ENCODE measurements around the gene CPA3. TPM values are rescaled to one million over a fixed set of nuclear protein-coding genes. Genes with fewer than 3 reads are reported as not detected.

Gene CPA3
- total and polyA plus RNA-seq, 2 donors from 2014 or later = 47.9 TPM; not detected in 1

DNA sequence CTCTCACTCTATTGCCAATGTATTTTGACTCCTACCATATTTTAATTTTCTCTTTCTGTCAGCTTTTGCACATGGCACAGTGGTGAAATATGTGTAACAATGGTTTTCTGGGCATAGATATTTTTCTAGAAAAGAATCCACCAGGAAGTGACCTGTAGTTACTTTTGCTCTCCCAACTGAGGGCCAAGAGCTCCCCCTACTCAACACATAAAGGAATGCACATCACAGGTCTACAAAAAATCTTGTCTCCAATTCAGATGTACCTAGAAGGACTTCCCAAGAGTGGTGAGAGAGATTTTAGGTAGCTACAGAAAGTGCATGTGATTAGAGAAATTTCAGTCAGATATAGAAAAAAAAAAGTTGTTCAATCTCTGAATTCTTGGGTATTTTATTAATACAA is 15.6 kb downstream of the CPA3 start:
- Histone ChIP-seq H3K36me3 (ENCODE audit: control insufficient read depth in 2 of 3, insufficient read depth in 3 of 3, low read length in 3 of 3) (no peaks in the 10 kb centered on the region), H3K9ac (ENCODE audit: low read length in 3 of 3) (no peak overlapping the region), H3K4me3 (ENCODE audit: low read length in 3 of 3) (no peak overlapping the region), H3K4me1 (ENCODE audit: control insufficient read depth in 2 of 3, insufficient read depth in 2 of 3, low read depth in 1 of 3, low read length in 3 of 3) (no peaks in the 10 kb centered on the region), H3K27me3 (ENCODE audit: control insufficient read depth, insufficient read depth, low read length) (no peaks in the 10 kb centered on the region), H3K27ac (ENCODE audit: low read depth in 2 of 2, low read length in 2 of 2) (no peak overlapping the region), H3K9me3 (ENCODE audit: control insufficient read depth in 2 of 3, insufficient read depth in 1 of 3, low read length in 3 of 3) (no peaks in the 10 kb centered on the region)
- FAIRE-seq (no peak), DNase-seq (no peak)
- intact Hi-C loops (cut with DNase I) = no loop called here
- TF ChIP-seq, protein P1, sequence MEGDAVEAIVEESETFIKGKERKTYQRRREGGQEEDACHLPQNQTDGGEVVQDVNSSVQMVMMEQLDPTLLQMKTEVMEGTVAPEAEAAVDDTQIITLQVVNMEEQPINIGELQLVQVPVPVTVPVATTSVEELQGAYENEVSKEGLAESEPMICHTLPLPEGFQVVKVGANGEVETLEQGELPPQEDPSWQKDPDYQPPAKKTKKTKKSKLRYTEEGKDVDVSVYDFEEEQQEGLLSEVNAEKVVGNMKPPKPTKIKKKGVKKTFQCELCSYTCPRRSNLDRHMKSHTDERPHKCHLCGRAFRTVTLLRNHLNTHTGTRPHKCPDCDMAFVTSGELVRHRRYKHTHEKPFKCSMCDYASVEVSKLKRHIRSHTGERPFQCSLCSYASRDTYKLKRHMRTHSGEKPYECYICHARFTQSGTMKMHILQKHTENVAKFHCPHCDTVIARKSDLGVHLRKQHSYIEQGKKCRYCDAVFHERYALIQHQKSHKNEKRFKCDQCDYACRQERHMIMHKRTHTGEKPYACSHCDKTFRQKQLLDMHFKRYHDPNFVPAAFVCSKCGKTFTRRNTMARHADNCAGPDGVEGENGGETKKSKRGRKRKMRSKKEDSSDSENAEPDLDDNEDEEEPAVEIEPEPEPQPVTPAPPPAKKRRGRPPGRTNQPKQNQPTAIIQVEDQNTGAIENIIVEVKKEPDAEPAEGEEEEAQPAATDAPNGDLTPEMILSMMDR (IDR thresholded peaks at IDR 0.05; ENCODE audit: borderline replicate concordance, extremely low read depth, insufficient read depth) = no peak

DNA sequence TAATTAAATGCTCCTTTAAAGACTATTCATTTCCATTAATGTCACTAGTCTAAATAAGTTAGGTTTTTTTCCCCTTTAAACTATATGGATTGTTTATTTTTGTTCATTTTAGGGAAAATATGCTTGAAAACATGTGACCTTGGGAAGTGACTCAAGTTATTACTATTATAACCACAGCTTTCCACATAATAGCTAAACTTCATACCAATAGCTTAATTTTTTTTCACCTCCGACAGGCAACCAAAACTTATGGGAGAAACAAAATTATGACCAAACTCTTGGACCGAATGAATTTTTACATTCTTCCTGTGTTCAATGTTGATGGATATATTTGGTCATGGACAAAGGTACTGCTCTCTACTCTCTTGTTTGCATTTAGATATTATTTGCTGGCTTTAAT is 16.2 kb downstream of the CPA3 start:
- FAIRE-seq = no peak
- Histone ChIP-seq H3K36me3 (ENCODE audit: control insufficient read depth in 2 of 3, insufficient read depth in 3 of 3, low read length in 3 of 3) (no peaks in the 10 kb centered on the region), H3K4me1 (ENCODE audit: control insufficient read depth in 2 of 3, insufficient read depth in 2 of 3, low read depth in 1 of 3, low read length in 3 of 3) (no peaks in the 10 kb centered on the region), H3K9ac (ENCODE audit: low read length in 3 of 3) (no peak overlapping the region), H3K4me3 (ENCODE audit: low read length in 3 of 3) (no peak overlapping the region), H3K27ac (ENCODE audit: low read depth in 2 of 2, low read length in 2 of 2) (no peak overlapping the region), H3K27me3 (ENCODE audit: control insufficient read depth, insufficient read depth, low read length) (no peaks in the 10 kb centered on the region), H3K9me3 (ENCODE audit: control insufficient read depth in 2 of 3, insufficient read depth in 1 of 3, low read length in 3 of 3) (no peaks in the 10 kb centered on the region)
- no peak for DNase-seq
- TF ChIP-seq, protein P1 (IDR thresholded peaks at IDR 0.05; ENCODE audit: borderline replicate concordance, extremely low read depth, insufficient read depth) = no peak
- intact Hi-C loops (cut with DNase I) = no loop called here

DNA sequence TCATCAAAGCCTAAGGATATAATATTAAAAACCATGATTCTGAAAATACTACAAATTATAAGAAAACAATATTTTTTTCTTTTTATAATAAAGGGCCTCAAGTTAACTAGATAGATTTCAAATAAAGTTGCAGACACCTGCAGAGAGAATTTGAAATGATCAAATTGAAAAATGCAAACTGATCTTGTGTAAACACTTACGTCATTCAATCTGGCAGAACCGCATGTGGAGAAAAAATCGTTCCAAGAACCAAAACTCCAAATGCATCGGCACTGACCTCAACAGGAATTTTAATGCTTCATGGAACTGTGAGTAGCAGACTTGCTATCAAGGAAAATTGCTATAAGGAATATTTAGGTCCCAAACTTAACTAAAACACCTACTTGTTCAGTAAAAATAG is 17.2 kb downstream of the CPA3 start:
- no peak for DNase-seq
- H3K9me3 ChIP-seq (ENCODE audit: control insufficient read depth in 2 of 3, insufficient read depth in 1 of 3, low read length in 3 of 3) = no peaks in the 10 kb centered on the region

More for the DNA sequence above, 17.2 kb downstream of the CPA3 start:
- H3K4me3 ChIP-seq (ENCODE audit: low read length in 3 of 3) = no peak overlapping the region
- TF ChIP-seq, protein P1 (IDR thresholded peaks at IDR 0.05; ENCODE audit: borderline replicate concordance, extremely low read depth, insufficient read depth) = no peak
- H3K4me1 ChIP-seq (ENCODE audit: control insufficient read depth in 2 of 3, insufficient read depth in 2 of 3, low read depth in 1 of 3, low read length in 3 of 3) = no peaks in the 10 kb centered on the region
- H3K27me3 ChIP-seq (ENCODE audit: control insufficient read depth, insufficient read depth, low read length) = no peaks in the 10 kb centered on the region
- no peaks in the 10 kb centered on the region for H3K36me3 ChIP-seq (ENCODE audit: control insufficient read depth in 2 of 3, insufficient read depth in 3 of 3, low read length in 3 of 3)
- intact Hi-C loops (cut with DNase I) = no loop called here
- no peak for FAIRE-seq
- H3K9ac ChIP-seq (ENCODE audit: low read length in 3 of 3) = no peak overlapping the region
- H3K27ac ChIP-seq (ENCODE audit: low read depth in 2 of 2, low read length in 2 of 2) = no peak overlapping the region
